Measurements from ENCODE around the gene CSTPP1. TPM values are rescaled to one million over a fixed set of nuclear protein-coding genes. Genes with fewer than 3 reads are reported as not detected.
"Not testable (repeated sequence)": the region's sequence is repeated elsewhere in the genome, so short reads cannot be mapped to it uniquely, and the experiment has no call there.

The CSTPP1 gene
- total and polyA plus RNA-seq, 8 donors: 16.4 to 146 (median 37.3) TPM

DNA sequence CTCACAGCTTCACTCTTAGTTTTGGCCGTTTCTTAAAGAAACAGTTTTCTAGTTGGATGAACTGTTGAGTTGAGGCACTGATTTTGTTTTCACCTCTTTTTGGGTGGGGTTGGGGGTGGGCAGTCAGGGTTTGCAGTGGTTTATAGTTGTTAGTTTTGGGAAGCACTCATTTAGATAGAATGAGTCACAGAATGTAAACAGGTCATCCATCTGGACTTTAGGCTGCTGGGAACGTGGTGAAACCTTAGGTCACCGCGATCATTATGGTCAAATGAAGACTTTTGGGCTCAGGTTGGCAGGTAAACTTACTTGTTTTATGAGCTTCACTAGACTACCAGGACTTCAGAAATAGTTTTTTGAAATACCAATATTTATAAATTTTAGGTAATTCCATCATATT, 48.4 kb downstream of the CSTPP1 start:
- no peak for TF ChIP-seq POLR2A (IDR thresholded peaks at IDR 0.05)
- TF ChIP-seq POLR2AphosphoS5 (IDR thresholded peaks at IDR 0.05): no peak
- no peak for TF ChIP-seq EP300 (IDR thresholded peaks at IDR 0.05)
- TF ChIP-seq, protein P1, sequence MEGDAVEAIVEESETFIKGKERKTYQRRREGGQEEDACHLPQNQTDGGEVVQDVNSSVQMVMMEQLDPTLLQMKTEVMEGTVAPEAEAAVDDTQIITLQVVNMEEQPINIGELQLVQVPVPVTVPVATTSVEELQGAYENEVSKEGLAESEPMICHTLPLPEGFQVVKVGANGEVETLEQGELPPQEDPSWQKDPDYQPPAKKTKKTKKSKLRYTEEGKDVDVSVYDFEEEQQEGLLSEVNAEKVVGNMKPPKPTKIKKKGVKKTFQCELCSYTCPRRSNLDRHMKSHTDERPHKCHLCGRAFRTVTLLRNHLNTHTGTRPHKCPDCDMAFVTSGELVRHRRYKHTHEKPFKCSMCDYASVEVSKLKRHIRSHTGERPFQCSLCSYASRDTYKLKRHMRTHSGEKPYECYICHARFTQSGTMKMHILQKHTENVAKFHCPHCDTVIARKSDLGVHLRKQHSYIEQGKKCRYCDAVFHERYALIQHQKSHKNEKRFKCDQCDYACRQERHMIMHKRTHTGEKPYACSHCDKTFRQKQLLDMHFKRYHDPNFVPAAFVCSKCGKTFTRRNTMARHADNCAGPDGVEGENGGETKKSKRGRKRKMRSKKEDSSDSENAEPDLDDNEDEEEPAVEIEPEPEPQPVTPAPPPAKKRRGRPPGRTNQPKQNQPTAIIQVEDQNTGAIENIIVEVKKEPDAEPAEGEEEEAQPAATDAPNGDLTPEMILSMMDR (IDR thresholded peaks at IDR 0.05): no peak
- Histone ChIP-seq H3K27me3 (no peaks in the 10 kb centered on the region), H3K4me1 (peaks cover 0 to 28% (median 5%) of the 10 kb centered on the region in 4 donors), H3K36me3 (peaks cover 0 to 26% (median 9%) of the 10 kb centered on the region in 4 donors), H3K27ac (no peak overlapping the region), H3K9me3 (no peaks in the 10 kb centered on the region), H3K4me3 (no peak overlapping the region)
- DNase-seq: no peak
- intact Hi-C loops (cut with DNase I; ENCODE audit: low total_unique reads): no loop called here
- WGBS, 5 donors: 67 to 83% (median 78%) methylated on average over 4 of the region's 4 CpGs

DNA sequence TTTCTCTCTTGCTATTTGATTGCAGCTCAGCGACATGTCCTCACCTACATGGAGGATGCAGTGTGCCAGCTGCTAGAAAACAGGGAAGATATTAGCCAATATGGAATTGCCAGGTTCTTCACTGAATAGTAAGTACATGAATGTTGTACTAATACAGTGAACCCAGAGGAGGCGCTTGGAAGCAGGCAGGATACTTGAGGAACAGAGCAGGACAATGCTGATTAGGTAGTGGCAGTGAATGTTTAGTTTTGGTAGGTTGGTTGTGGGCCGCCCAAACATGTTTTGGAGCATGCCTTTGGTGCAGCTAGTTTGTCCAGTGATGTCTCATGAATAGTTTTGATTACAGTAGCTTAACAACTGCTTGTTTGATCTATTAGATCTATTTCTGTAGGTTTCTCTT, 50.6 kb downstream of the CSTPP1 start:
- H3K4me1 ChIP-seq: peaks cover 0 to 28% (median 5%) of the 10 kb centered on the region in 4 donors
- H3K27me3 ChIP-seq: no peaks in the 10 kb centered on the region
- intact Hi-C loops (cut with DNase I; ENCODE audit: low total_unique reads): no loop called here
- H3K27ac ChIP-seq: no peak overlapping the region
- DNase-seq: no peak
- peaks cover 0 to 34% (median 9%) of the 10 kb centered on the region in 4 donors for H3K36me3 ChIP-seq
- no peaks in the 10 kb centered on the region for H3K9me3 ChIP-seq
- WGBS, 5 donors: 91 to 98% (median 95%) methylated on average over 3 of the region's 3 CpGs
- no peak overlapping the region for H3K4me3 ChIP-seq
- TF ChIP-seq POLR2A (IDR thresholded peaks at IDR 0.05) (no peak), EP300 (IDR thresholded peaks at IDR 0.05) (no peak), POLR2AphosphoS5 (IDR thresholded peaks at IDR 0.05) (no peak)

DNA sequence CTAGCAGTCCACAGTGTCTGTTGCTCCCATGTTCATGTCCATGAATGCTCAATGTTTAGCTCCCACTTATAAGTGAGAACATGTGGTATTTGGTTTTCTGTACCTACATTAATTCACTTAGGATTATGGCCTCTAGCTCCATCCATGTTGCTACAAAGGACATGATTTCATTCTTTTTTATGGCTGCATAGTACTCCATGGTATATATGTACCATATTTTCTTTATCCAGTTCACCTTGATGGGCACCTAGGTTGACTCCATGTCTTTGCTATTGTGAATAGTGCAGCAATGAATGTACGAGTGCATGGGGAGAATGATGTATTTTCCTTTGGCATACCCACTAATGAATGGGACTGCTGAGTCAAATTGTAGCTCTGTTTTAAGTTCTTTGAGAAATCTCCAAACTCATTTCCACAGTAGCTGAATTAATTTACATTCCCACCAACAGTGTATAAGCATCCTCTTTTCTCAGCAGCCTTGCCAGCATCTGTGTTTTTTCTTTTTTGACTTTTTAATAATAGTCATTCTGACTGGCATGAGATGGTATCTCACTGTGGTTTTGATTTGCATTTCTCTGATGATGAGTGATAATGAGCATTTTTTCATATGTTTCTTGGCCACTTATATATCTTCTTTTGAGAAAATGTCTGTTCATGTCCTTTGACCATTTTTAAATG, 53.4 kb downstream of the CSTPP1 start:
- peaks cover 0 to 37% (median 9%) of the 10 kb centered on the region in 4 donors for H3K36me3 ChIP-seq
- DNase-seq; H3K9me3 ChIP-seq; H3K27me3 ChIP-seq; H3K4me3 ChIP-seq; H3K4me1 ChIP-seq; intact Hi-C loops (cut with DNase I; ENCODE audit: low total_unique reads); H3K27ac ChIP-seq: not testable (repeated sequence)
- WGBS, 5 donors: 87 to 97% (median 90%) methylated on average over 1 of the region's 1 CpG

DNA sequence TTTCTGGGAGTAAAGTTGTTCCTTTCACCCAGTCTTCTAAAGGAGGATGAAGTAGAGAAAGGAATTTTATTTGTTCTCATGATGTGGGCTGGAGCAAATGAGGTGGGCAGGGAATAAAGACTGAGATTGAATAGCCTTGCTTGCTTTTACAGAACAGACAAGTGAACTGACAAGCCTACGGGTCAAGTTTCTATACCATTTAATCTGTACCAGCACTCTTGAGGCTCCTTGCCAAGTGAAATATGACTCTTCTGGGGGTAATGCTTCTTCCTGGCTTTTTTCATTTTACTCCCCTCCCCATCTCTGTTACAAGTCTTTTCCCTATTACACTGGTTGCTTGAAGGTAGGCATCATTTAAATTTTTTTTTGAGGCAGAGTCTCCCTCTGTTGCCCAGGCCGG, 54.8 kb downstream of the CSTPP1 start:
- 81 to 93% (median 85%) methylated on average over 2 of the region's 2 CpGs for WGBS, 5 donors
- intact Hi-C loops (cut with DNase I; ENCODE audit: low total_unique reads): no loop called here
- TF ChIP-seq EP300 (IDR thresholded peaks at IDR 0.05) (no peak), POLR2A (IDR thresholded peaks at IDR 0.05) (no peak), POLR2AphosphoS5 (IDR thresholded peaks at IDR 0.05) (no peak)
- TF ChIP-seq, protein P1 (IDR thresholded peaks at IDR 0.05): no peak

DNA sequence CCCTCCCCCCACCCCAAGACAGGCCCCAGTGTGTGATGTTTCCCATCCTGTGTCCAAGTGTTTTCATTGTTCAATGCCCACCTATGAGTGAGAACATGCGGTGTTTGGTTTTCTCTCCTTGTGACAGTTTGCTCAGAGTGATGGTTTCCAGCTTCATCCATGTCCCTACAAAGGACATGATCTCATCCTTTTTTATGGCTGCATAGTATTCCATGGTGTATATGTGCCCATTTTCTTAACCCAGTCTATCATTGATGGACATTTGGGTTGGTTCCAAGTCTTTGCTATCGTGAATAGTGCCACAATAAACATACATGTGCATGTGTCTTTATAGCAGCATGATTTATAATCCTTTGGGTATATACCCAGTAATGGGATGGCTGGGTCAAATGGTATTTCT, 55.8 kb downstream of the CSTPP1 start:
- H3K4me3 ChIP-seq; H3K27ac ChIP-seq; H3K27me3 ChIP-seq; H3K9me3 ChIP-seq; intact Hi-C loops (cut with DNase I; ENCODE audit: low total_unique reads); DNase-seq; H3K4me1 ChIP-seq: not testable (repeated sequence)
- WGBS, 5 donors: 66 to 96% (median 93%) methylated on average over 2 of the region's 2 CpGs
- peaks cover 0 to 33% (median 9%) of the 10 kb centered on the region in 4 donors for H3K36me3 ChIP-seq

More for the DNA sequence above, 54.8 kb downstream of the CSTPP1 start:
- Histone ChIP-seq H3K4me1 (no peaks in the 10 kb centered on the region), H3K27me3 (no peaks in the 10 kb centered on the region), H3K36me3 (peaks cover 0 to 37% (median 9%) of the 10 kb centered on the region in 4 donors), H3K4me3 (no peak overlapping the region), H3K9me3 (no peaks in the 10 kb centered on the region), H3K27ac (no peak overlapping the region)
- DNase-seq: no peak

DNA sequence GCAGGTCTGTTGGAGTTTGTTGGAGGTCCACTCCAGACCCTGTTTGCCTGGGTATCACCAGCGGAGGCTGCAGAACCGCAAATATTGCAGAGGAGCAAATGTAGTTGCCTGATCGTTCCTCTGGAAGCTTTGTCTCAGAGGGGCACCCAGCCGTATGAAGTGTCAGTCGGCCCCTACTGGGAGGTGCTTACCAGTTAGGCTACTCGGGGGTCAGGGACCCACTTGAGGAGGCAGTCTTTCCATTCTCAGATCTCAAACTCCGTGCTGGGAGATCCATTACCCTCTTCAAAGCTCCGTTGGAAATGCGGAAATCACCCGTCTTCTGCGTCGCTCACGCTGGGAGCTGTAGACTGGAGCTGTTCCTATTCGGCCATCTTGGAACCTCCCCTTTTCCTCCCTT, 61.2 kb downstream of the CSTPP1 start:
- H3K9me3 ChIP-seq; H3K4me3 ChIP-seq; H3K27me3 ChIP-seq; H3K36me3 ChIP-seq; H3K27ac ChIP-seq; DNase-seq; intact Hi-C loops (cut with DNase I; ENCODE audit: low total_unique reads): not testable (repeated sequence)
- 94 to 97% (median 95%) methylated on average over 14 of the region's 14 CpGs for WGBS, 5 donors
- peaks cover 0 to 11% (median 4%) of the 10 kb centered on the region in 4 donors for H3K4me1 ChIP-seq

Data from stomach (tissue), 9 donors.